Measurements from ENCODE around the gene REXO4. TPM values are rescaled to one million over a fixed set of nuclear protein-coding genes. Genes with fewer than 3 reads are reported as not detected.

The REXO4 gene
- polyA plus RNA-seq, 1 experiment, result 24.0 TPM

GRCh38 chr9:133389562-133389961 lies 28.2 kb downstream of the REXO4 start:
- Histone ChIP-seq H3K27me3 (ENCODE audit: control insufficient read depth, insufficient read depth, low read length) (peaks cover 5% of the 10 kb centered on the region), H3K36me3 (ENCODE audit: control insufficient read depth, insufficient read depth, low read length) (no peaks in the 10 kb centered on the region), H3K4me3 (ENCODE audit: low read depth, low read length) (no peak overlapping the region)
- no peak for TF ChIP-seq CTCF (IDR thresholded peaks at IDR 0.05; ENCODE audit: insufficient read depth, low read depth, low read length)
- POLR2A ChIA-PET, result no interaction called here
- CTCF ChIA-PET, result no interaction called here
- DNase-seq (ENCODE audit: low read depth), result no peak

- H3K4me3 ChIP-seq (ENCODE audit: low read depth, low read length), result no peak overlapping the region
- H3K36me3 ChIP-seq (ENCODE audit: control insufficient read depth, insufficient read depth, low read length), result no peaks in the 10 kb centered on the region
- TF ChIP-seq CTCF (IDR thresholded peaks at IDR 0.05; ENCODE audit: insufficient read depth, low read depth, low read length), result no peak
- DNase-seq (ENCODE audit: low read depth), result no peak
- POLR2A ChIA-PET, result no interaction called here
- H3K27me3 ChIP-seq (ENCODE audit: control insufficient read depth, insufficient read depth, low read length), result peaks cover under 1% of the 10 kb centered on the region
- CTCF ChIA-PET, result no interaction called here
These were observed 28.7 kb downstream of the REXO4 start for GRCh38 chr9:133389025-133389557.

- no peaks in the 10 kb centered on the region; the same call in 1 of the 2 replicates for H3K27me3 ChIP-seq (ENCODE audit: control insufficient read depth, insufficient read depth, low read length)
- no peak overlapping the region for H3K4me3 ChIP-seq (ENCODE audit: low read depth, low read length)
- TF ChIP-seq CTCF (IDR thresholded peaks at IDR 0.05; ENCODE audit: insufficient read depth, low read depth, low read length), result no peak
- no peak for DNase-seq (ENCODE audit: low read depth)
- POLR2A ChIA-PET, result no interaction called here
- H3K36me3 ChIP-seq (ENCODE audit: control insufficient read depth, insufficient read depth, low read length), result no peaks in the 10 kb centered on the region
- CTCF ChIA-PET, result no interaction called here
These were observed 30.1 kb downstream of the REXO4 start for GRCh38 chr9:133387680-133388079.

- POLR2A ChIA-PET, result no interaction called here
- Histone ChIP-seq H3K27me3 (ENCODE audit: control insufficient read depth, insufficient read depth, low read length) (no peaks in the 10 kb centered on the region; the same call in 1 of the 2 replicates), H3K36me3 (ENCODE audit: control insufficient read depth, insufficient read depth, low read length) (no peaks in the 10 kb centered on the region), H3K4me3 (ENCODE audit: low read depth, low read length) (no peak overlapping the region)
- no peak for TF ChIP-seq CTCF (IDR thresholded peaks at IDR 0.05; ENCODE audit: insufficient read depth, low read depth, low read length)
- no peak for DNase-seq (ENCODE audit: low read depth)
- CTCF ChIA-PET, result interaction anchor here (1.2 to 2.1 kb wide), 2 partner anchors 11 to 18 kb away, joined by 4 to 7 read pairs; no protein-coding TSS in a partner anchor
These were observed 31.5 kb downstream of the REXO4 start for GRCh38 chr9:133386338-133386737.

GRCh38 chr9:133385452-133385851 lies 32.4 kb downstream of the REXO4 start:
- no peaks in the 10 kb centered on the region for H3K36me3 ChIP-seq (ENCODE audit: control insufficient read depth, insufficient read depth, low read length)
- no peak overlapping the region for H3K4me3 ChIP-seq (ENCODE audit: low read depth, low read length)
- H3K27me3 ChIP-seq (ENCODE audit: control insufficient read depth, insufficient read depth, low read length), result no peaks in the 10 kb centered on the region; the same call in 1 of the 2 replicates
- DNase-seq (ENCODE audit: low read depth), result no peak
- CTCF ChIA-PET, result interaction anchor here (1.1 to 2.1 kb wide), 2 partner anchors 18 to 21 kb away, joined by 3 to 7 read pairs; no protein-coding TSS in a partner anchor
- TF ChIP-seq CTCF (IDR thresholded peaks at IDR 0.05; ENCODE audit: insufficient read depth, low read depth, low read length), result no peak
- POLR2A ChIA-PET, result interaction anchor here (0.5 kb wide), 1 partner anchor 74 kb away, joined by 4 read pairs; no protein-coding TSS in a partner anchor
